GM12878 (cell line): ENCODE data around the gene MAP4.

Source experiments
- BCL11A ChIP-seq: IDR thresholded peaks from 2 replicates; pipeline ENCODE4 v1.6.1; 2011; ENCODE audit warnings: low read depth, low read length
- CEBPB ChIP-seq, 2 experiments: fragments of 150-350 bp in 1 of 2; IDR thresholded peaks; 2 replicates each; pipeline ENCODE4 v1.6.1; 2012 to 2014; ENCODE audit warnings: low read depth in 2 of 2, low read length in 2 of 2, borderline replicate concordance in 1 of 2, inconsistent platforms in 1 of 2
- CHD1 ChIP-seq: IDR thresholded peaks from 2 replicates; pipeline ENCODE4 v1.6.1; 2012; ENCODE audit warnings: low read depth, low read length, improper control_type of control experiment
- CHD2 ChIP-seq: IDR thresholded peaks from 2 replicates; pipeline ENCODE4 v1.6.1; 2011; ENCODE audit warnings: low read depth, low read length, improper control_type of control experiment, borderline replicate concordance
- CTCF ChIP-seq, 3 experiments: IDR thresholded peaks in 2 of 3; conservative IDR thresholded peaks in 1 of 3; 2 replicates each; pipeline ENCODE4 v1.5.1; 2011; ENCODE audit warnings: low read depth in 3 of 3, low read length in 3 of 3, mild to moderate bottlenecking in 3 of 3, control low read depth in 2 of 3, moderate library complexity in 2 of 3, inconsistent platforms in 1 of 3, mixed read lengths in 1 of 3; ENCODE audit not compliant: control insufficient read depth in 2 of 3, insufficient read depth in 1 of 3; ENCODE audit errors: extremely low read depth in 1 of 3
- MAX ChIP-seq: IDR thresholded peaks from 2 replicates; pipeline ENCODE4 v1.6.1; 2012; ENCODE audit warnings: low read depth, low read length, improper control_type of control experiment
- POLR2A ChIP-seq: IDR thresholded peaks from 2 replicates; pipeline ENCODE4 v1.6.1; 2011; ENCODE audit warnings: low read depth, mild to moderate bottlenecking, low read length
- POLR2AphosphoS2 ChIP-seq: IDR thresholded peaks from 2 replicates; pipeline ENCODE4 v1.6.1; 2011; ENCODE audit warnings: low read depth, mild to moderate bottlenecking, low read length, improper control_type of control experiment, moderate library complexity
- POLR2AphosphoS5 ChIP-seq: IDR thresholded peaks from 2 replicates; pipeline ENCODE4 v1.6.1; 2011; ENCODE audit warnings: mild to moderate bottlenecking, low read length, inconsistent platforms
- SP1 ChIP-seq: IDR thresholded peaks from one replicate; pipeline ENCODE4 v1.6.1; 2011; ENCODE audit warnings: low read depth, low read length
- TAF1 ChIP-seq: IDR thresholded peaks from 2 replicates; pipeline ENCODE4 v1.6.1; 2011; ENCODE audit warnings: mild to moderate bottlenecking, low read depth, low read length, borderline replicate concordance
- USF1 ChIP-seq: IDR thresholded peaks from 2 replicates; pipeline ENCODE4 v1.6.1; 2011; ENCODE audit warnings: borderline replicate concordance, low read depth, mild to moderate bottlenecking, moderate library complexity, mixed read lengths, low read length; ENCODE audit not compliant: insufficient read depth; ENCODE audit errors: extremely low read length
- USF2 ChIP-seq: IDR thresholded peaks from 2 replicates; pipeline ENCODE4 v1.6.1; 2011; ENCODE audit warnings: low read depth, low read length, improper control_type of control experiment, borderline replicate concordance

GRCh38 chr3:47916696-47917095 is 99.5 kb downstream of the MAP4 start:
- TF ChIP-seq USF1, result no peak
- no peak for TF ChIP-seq CEBPB (IDR thresholded peaks at IDR 0.05; ENCODE audit: borderline replicate concordance in 1 of 2, low read depth in 2 of 2, low read length in 2 of 2)
- no peak for TF ChIP-seq POLR2AphosphoS5
- no peak for TF ChIP-seq POLR2A
- TF ChIP-seq CHD2, result no peak
- no peak for TF ChIP-seq MAX
- TF ChIP-seq CTCF (IDR thresholded peaks at IDR 0.05 in 2 of 3, conservative IDR thresholded peaks at IDR 0.05 in 1 of 3; ENCODE audit: control insufficient read depth in 2 of 3, extremely low read depth in 1 of 3, insufficient read depth in 1 of 3, low read depth in 3 of 3, low read length in 3 of 3), result no peak
- TF ChIP-seq CHD1, result no peak
- no peak for TF ChIP-seq USF2
- TF ChIP-seq POLR2AphosphoS2, result no peak
- no peak for TF ChIP-seq SP1
- TF ChIP-seq TAF1, result no peak
- no peak for TF ChIP-seq BCL11A
